Measurements from ENCODE around the gene ARHGEF6. TPM values are rescaled to one million over a fixed set of nuclear protein-coding genes. Genes with fewer than 3 reads are reported as not detected.

The ARHGEF6 gene
- total RNA-seq, 2 donors from 2014 or later = 14.2 to 17.7 TPM

DNA sequence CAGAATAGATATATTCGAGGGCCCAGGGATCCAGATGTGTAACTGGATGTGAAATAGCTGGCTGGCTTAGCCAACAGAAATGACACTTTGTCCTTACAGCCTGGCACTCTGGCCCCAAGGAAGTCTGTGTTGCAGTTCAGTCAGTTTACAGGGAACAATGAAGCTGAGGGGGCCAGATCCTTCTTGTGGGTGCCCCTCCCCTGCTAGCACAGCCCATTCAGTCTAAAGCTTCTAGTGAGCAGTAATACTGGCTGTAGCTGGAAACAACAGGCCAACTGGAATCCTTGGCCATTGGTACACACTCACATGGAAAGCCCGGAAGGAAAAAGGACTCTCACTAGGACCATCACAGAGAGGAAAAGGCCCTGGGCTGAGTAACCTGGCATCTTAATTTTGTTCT is 155.5 kb downstream of the ARHGEF6 start:
- intact Hi-C loops (cut with DNase I) = no loop called here
- no peak for DNase-seq (ENCODE audit: low spot score)

DNA sequence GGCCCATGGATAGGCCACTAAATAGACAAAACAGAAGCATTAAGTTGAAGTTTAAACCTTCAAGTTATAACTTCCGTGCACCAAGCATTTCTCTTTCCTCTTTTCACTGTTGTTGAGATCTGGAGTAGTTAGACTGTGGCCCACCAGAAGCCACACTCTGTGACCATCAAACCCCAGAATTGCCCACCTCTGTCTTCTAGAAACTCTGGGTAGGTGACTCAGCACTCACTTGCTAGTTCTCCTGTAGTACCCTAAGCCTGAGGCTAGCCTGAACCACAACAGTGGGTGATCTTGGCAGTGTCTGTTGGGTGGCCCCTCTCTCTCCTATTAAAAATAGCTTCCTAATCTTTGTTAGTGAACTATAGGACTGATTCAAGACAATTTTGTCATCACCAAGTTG is 157.3 kb downstream of the ARHGEF6 start:
- DNase-seq (ENCODE audit: low spot score) = no peak
- intact Hi-C loops (cut with DNase I) = no loop called here

DNA sequence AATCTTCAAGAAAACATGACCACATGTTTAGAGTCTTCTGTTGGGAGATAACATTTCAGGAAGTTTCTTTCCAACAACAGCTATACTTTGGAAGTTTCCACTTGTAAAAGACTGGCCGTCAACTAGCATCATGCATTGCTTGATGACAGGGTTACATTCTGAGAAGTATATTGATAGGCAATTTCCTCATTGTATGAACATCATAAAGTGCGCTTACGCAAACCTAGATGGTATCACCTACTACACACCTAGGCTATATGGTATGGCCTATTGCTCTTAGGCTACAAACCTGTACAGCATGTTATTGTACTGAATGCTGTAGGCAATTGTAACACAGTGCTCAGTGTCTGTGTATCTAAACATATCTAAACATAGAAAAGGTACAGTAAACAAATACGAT is 158.2 kb downstream of the ARHGEF6 start:
- no peak for DNase-seq (ENCODE audit: low spot score)
- intact Hi-C loops (cut with DNase I) = no loop called here

DNA sequence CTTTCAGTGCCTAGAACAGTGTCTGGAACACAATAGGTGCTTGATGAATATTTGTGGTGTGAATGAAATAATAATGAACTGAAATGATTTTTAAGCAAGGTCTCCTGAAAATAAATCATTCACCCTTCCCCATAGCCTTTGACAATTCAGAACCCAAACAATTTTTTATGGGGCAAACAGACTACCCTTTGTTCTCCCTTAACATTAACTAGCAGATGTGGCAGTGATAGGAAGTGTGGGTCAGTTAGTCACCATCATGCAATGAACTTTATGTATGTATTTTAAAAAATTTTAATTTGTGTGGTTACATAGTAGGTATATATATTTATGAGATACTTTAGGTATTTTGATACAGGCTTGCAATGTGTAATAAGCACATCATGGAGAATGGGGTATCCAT is 160.0 kb downstream of the ARHGEF6 start:
- intact Hi-C loops (cut with DNase I) = no loop called here
- no peak for DNase-seq (ENCODE audit: low spot score)

DNA sequence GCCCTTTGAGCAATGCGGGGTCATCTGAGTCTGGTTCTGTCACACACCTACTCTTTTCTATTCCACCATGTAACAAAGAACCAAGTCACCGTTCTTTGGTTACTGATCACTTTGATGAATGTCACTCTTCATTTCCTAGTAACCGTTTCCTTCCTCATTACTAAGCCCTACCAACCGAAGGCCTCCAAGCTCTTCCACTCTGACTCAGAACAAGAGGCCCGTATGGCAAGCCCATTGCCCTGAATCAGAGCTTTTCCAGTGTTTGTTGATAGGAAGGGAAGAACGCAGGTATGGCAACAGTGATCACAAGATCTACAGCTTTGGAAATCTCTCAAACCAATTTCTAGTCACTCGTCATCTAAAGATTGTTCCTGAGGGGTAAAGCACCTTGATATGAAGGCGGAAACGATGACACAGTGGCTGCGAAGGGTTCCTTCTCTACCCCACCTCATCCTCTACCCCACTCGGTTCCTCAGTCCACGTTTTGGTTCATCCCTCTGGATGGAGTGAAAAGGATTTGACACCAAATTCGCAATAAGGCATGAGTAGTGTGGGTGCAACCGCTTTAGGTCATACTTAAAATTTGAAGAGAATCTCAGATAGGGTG is 160.7 kb downstream of the ARHGEF6 start:
- intact Hi-C loops (cut with DNase I) = no loop called here
- DNase-seq (ENCODE audit: low spot score) = no peak

DNA sequence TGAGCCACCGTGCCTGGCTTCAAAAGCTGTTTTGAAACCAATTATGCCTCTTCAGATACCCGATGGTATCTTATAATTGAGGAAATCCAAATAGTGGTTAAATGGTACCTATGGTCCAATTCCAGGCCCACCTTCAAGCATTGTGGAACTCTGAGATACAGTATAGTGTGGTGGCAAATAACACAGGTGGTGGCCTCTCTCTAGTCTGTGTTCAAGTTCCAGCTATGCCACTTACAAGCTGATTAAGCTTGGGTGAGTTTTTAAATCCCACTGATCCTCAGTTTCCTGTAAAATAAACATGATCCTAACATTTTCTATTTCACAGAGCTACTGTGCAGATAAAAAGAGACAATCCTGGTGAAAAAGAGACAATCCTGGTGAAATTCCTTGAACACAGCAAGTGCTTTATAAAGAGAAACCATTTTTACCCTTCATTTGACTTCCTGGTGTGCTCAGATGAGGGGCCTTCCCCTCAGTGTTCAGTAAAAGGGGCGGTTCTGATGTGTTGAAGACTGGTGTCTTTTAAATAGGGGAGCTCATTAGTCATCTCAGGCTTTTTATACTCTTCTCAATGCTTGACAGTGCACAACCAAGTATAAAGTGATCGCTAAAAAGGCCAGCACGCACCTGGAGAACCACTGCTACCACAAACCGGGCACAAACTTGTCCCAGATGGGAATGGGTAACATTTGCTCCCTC is 163.6 kb downstream of the ARHGEF6 start:
- no peak for DNase-seq (ENCODE audit: low spot score)
- intact Hi-C loops (cut with DNase I) = no loop called here

Other genes with a start within 250 kb of the ARHGEF6 start
- not detected for gene VGLL1, start 248.7 kb downstream of the ARHGEF6 start, total RNA-seq
- gene CD40LG, start 132.8 kb downstream of the ARHGEF6 start, total RNA-seq = not detected
- gene RBMX, start 99.8 kb upstream of the ARHGEF6 start, total RNA-seq = 100 to 1,000 TPM in 1 of 2 donors, 10 to 100 TPM in 1; 96.8 to 115 TPM